ENCODE results near the gene KCNK6. TPM values are rescaled to one million over a fixed set of nuclear protein-coding genes. Genes with fewer than 3 reads are reported as not detected.

The KCNK6 gene
- total and polyA plus RNA-seq, 10 of the 15 experiments (the other 5 are each of a cell fraction or from before 2014, with no cell fraction given): 0.04 to 1.4 (median 1.1) TPM

DNA sequence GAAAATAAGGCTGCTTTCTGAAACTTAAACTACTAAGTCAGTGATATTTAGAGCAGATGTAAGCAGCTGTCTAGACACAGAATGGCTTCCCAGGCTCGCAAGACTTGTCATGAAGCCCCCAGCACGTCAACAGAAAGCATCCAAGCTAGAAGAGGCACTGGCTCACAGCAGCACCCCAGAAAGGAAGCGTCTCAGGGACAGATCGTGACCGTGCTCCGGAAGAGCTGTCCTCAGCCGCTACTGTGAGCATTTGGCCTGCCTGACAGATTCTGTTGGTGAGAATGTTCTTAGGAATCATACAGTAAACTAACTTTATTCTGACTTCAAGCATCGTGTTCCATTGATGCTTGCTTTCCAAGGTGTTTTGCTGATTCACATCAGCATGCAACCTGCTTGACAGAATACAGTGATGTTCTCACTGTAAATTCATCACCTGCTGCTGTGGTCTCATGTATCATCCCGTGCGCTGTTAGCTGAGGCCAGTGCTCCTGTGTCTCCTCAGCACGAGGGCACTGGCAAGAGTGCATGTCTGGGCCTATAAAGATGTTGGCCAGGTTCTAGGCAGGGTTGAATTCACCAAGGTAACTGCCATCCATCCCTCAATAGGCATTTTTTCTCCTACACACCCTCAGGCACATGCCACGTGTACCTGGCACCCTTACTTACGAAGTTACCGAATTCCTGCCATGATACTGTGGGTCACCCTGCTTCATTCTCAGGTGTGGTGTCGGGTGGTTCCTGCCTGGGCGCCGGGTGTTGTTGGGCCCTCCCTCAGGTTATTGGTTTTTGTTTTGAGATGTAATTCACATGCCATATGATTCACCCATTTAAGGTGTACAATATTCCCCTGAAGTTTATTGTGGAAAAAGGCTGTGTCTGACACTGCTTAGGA is 39.4 kb upstream of the KCNK6 start:
- no peak overlapping the region for H3K4me3 ChIP-seq
- H3K27me3 ChIP-seq (replicated peaks in 1 of 2; ENCODE audit: control insufficient read depth in 2 of 2, insufficient read depth in 2 of 2, low read length in 1 of 2): no peaks in the 10 kb centered on the region; a peak in 1 of 4 replicates
- no peak overlapping the region for H3K9ac ChIP-seq (ENCODE audit: control insufficient read depth, insufficient read depth, low read length)
- TF ChIP-seq RBBP5 (conservative IDR thresholded peaks at IDR 0.05) (no peak), IKZF2 (IDR thresholded peaks at IDR 0.05) (no peak), RFX5 (IDR thresholded peaks at IDR 0.05; ENCODE audit: low read depth, low read length) (no peak), ZSCAN29 (IDR thresholded peaks at IDR 0.05) (no peak), SPI1 (IDR thresholded peaks at IDR 0.05; ENCODE audit: borderline replicate concordance, insufficient read depth, low read depth, low read length) (no peak), IKZF1 (conservative IDR thresholded peaks at IDR 0.05) (no peak), YY1 (IDR thresholded peaks at IDR 0.05; ENCODE audit: low read depth, low read length) (no peak), TCF3 (IDR thresholded peaks at IDR 0.05; ENCODE audit: borderline replicate concordance, insufficient read depth, low read depth, low read length) (no peak), SIN3A (IDR thresholded peaks at IDR 0.05; ENCODE audit: low read depth, low read length) (no peak), BCL11A (IDR thresholded peaks at IDR 0.05; ENCODE audit: low read depth, low read length) (no peak), RCOR1 (conservative IDR thresholded peaks at IDR 0.05; ENCODE audit: low read depth, low read length) (no peak), POLR2AphosphoS5 (IDR thresholded peaks at IDR 0.05; ENCODE audit: low read length) (no peak), CHD4 (IDR thresholded peaks at IDR 0.05) (no peak), ESRRA (IDR thresholded peaks at IDR 0.05; ENCODE audit: low read length) (no peak), SREBF2 (IDR thresholded peaks at IDR 0.05; ENCODE audit: low read length) (no peak)
- TF ChIP-seq, protein P1, sequence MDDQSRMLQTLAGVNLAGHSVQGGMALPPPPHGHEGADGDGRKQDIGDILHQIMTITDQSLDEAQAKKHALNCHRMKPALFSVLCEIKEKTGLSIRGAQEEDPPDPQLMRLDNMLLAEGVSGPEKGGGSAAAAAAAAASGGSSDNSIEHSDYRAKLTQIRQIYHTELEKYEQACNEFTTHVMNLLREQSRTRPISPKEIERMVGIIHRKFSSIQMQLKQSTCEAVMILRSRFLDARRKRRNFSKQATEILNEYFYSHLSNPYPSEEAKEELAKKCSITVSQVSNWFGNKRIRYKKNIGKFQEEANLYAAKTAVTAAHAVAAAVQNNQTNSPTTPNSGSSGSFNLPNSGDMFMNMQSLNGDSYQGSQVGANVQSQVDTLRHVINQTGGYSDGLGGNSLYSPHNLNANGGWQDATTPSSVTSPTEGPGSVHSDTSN (IDR thresholded peaks at IDR 0.05; ENCODE audit: insufficient replicate concordance, low read depth, low read length): no peak
- TF ChIP-seq, protein P2, sequence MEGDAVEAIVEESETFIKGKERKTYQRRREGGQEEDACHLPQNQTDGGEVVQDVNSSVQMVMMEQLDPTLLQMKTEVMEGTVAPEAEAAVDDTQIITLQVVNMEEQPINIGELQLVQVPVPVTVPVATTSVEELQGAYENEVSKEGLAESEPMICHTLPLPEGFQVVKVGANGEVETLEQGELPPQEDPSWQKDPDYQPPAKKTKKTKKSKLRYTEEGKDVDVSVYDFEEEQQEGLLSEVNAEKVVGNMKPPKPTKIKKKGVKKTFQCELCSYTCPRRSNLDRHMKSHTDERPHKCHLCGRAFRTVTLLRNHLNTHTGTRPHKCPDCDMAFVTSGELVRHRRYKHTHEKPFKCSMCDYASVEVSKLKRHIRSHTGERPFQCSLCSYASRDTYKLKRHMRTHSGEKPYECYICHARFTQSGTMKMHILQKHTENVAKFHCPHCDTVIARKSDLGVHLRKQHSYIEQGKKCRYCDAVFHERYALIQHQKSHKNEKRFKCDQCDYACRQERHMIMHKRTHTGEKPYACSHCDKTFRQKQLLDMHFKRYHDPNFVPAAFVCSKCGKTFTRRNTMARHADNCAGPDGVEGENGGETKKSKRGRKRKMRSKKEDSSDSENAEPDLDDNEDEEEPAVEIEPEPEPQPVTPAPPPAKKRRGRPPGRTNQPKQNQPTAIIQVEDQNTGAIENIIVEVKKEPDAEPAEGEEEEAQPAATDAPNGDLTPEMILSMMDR (IDR thresholded peaks at IDR 0.05 in 2 of 3, conservative IDR thresholded peaks at IDR 0.05 in 1 of 3; ENCODE audit: control insufficient read depth in 2 of 3, extremely low read depth in 1 of 3, insufficient read depth in 1 of 3, low read depth in 3 of 3, low read length in 3 of 3): no peak
- BruUV-seq (replicated peaks): no TSS peak
- no peak for ATAC-seq
- H3K4me1 ChIP-seq (ENCODE audit: control insufficient read depth, insufficient read depth, low read length): peaks cover 8% of the 10 kb centered on the region
- in situ Hi-C loops (cut with MboI) (no loop called here), intact Hi-C loops (cut with micrococcal nuclease; ENCODE audit: unreplicated experiment) (no loop called here)
- no peak overlapping the region for H2AFZ ChIP-seq (ENCODE audit: control insufficient read depth, low read depth, low read length)
- H3K36me3 ChIP-seq (ENCODE audit: control insufficient read depth in 2 of 2, insufficient read depth in 2 of 2, low read length in 1 of 2): no peaks in the 10 kb centered on the region
- H4K20me1 ChIP-seq (ENCODE audit: control insufficient read depth, insufficient read depth): no peaks in the 10 kb centered on the region
- no peak for FAIRE-seq
- POLR2A ChIA-PET: no interaction called here
- CTCF ChIA-PET: no interaction called here
- H3K79me2 ChIP-seq (ENCODE audit: control insufficient read depth, insufficient read depth, low read length): no peaks in the 10 kb centered on the region
- RAD21 ChIA-PET (ENCODE audit: unreplicated experiment): no interaction called here
- no peak overlapping the region for H3K27ac ChIP-seq (ENCODE audit: control insufficient read depth, insufficient read depth)
- no peak overlapping the region for H3K4me2 ChIP-seq (ENCODE audit: control insufficient read depth, insufficient read depth)
- WGBS (ENCODE audit: insufficient coverage, insufficient replicate concordance, low lambda C conversion rate, missing lambda C conversion rate): 61% methylated on average over 17 of the region's 17 CpGs
- DNase-seq (ENCODE audit: low read depth, low spot score): no peak
- no peaks in the 10 kb centered on the region for H3K9me3 ChIP-seq (replicated peaks; ENCODE audit: control insufficient read depth, insufficient read depth, low read length)
- SMC1A ChIA-PET (ENCODE audit: uncharacterized antibody, unreplicated experiment): no interaction called here
